A673 (cell line): ENCODE results near the gene PHF20.

Source experiments
- CTCF ChIP-seq: fragments of 300-800, 200-600 bp; sonication (generic); conservative IDR thresholded peaks from 2 replicates; pipeline ENCODE4 v1.5.1; 2017; ENCODE audit warnings: low read depth, mild to moderate bottlenecking, antibody characterized with exemption, low read length, moderate library complexity, mixed read lengths
- EZH2 ChIP-seq: fragments of 200-600 bp; sonication (generic); IDR thresholded peaks from 2 replicates; pipeline ENCODE4 v1.6.1; 2017; ENCODE audit warnings: borderline replicate concordance, low read depth, mild to moderate bottlenecking, mixed read lengths, antibody characterized with exemption, low read length; ENCODE audit not compliant: poor library complexity, severe bottlenecking

DNA sequence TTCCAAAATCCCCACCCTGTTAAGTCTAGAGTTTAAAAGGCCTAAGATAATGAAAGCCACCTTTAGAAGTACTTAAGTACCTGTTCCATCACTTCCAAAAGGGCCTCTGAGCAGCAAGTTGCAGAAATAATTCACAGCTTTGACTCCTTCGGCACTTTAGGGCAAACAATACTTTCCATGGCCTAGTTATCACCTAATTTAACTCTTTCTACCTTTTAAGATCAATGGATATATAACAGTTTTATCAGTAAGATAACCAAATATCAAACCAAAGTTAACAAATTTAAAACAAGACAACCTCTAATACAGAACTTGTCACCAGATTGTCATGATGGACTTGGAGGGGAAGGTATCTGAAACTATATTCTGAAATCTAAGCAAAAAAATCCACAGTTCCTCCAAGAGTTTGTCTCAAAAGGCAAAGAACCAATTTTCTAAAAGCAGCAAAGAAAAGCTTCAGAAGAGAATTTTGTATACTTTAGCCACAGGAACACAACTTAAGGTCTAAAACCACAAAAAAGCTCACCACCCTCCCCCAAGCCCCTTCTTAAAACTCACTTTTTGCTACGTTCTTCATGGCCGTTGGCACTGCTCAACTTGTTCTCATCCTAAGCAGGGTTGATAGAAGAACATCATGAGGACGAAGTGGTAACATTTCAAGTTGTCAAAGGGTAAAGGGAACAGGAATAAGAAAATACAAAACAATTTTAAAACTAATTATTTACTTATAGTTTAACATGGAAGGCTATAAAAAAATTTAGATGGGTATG is 33.2 kb upstream of the PHF20 start:
- TF ChIP-seq EZH2 (no peak), CTCF (no peak)
